Adrenal gland (tissue), 12 donors: ENCODE results near the gene MED17. TPM values are rescaled to one million over a fixed set of nuclear protein-coding genes. Genes with fewer than 3 reads are reported as not detected.

Experiments
- DNase-seq, 7 donors: peaks; one replicate each; pipeline ENCODE4 v3.0.0-alpha.2; 2019 to 2020
- H3K27ac ChIP-seq, 5 donors: fragments of 200-600 bp; sonication (generic) in 4 of 5; 1 replicate in 3 of 5; 2 replicates in 2 of 5; pipeline versions ENCODE4 v1.5.1 to v1.8.0; 2016 to 2020; ENCODE audit warnings: mild to moderate bottlenecking in 1 of 5
- H3K27me3 ChIP-seq: fragments of 200-600 bp; 2 replicates; pipeline ENCODE4 v1.8.0; 2021
- H3K36me3 ChIP-seq, 2 donors: fragments of 200-600 bp; replicated peaks in 1 of 2; 1 replicate in 1 of 2; 2 replicates in 1 of 2; pipeline versions ENCODE4 v1.5.1 to v1.8.0; 2018 to 2022
- H3K4me1 ChIP-seq, 2 donors: fragments of 200-600 bp; replicated peaks in 1 of 2; 1 replicate in 1 of 2; 2 replicates in 1 of 2; pipeline versions ENCODE4 v1.5.1 to v1.8.0; 2018 to 2021
- H3K4me3 ChIP-seq, 4 donors: fragments of 200-600 bp; sonication (generic) in 3 of 4; one replicate each; pipeline ENCODE4 v1.5.1; 2016 to 2018
- H3K9me3 ChIP-seq, 3 donors: fragments of 200-600 bp; sonication (generic) in 1 of 3; replicated peaks in 1 of 3; 1 replicate in 2 of 3; 2 replicates in 1 of 3; pipeline versions ENCODE4 v1.5.1 to v1.8.0; 2016 to 2021
- POLR2A ChIP-seq, 2 donors: fragments of 450-650 bp; IDR thresholded peaks; one replicate each; pipeline ENCODE4 v1.6.1; 2017; ENCODE audit warnings: antibody characterized with exemption in 2 of 2, mild to moderate bottlenecking in 2 of 2, moderate library complexity in 1 of 2
- WGBS, 4 donors: extraction: QIAGEN DNeasy Blood & Tissue Kit in 2 of 4; methylation state at CpG; one replicate each; pipeline versions ENCODE4 v1.1.5 to v1.1.7; 2013 to 2017; 5-methylcytosine and 5-hydroxymethylcytosine counted together
- intact Hi-C, 2 donors: fragments of 100-400 bp; cut with DNase I; formaldehyde crosslinking; loops; one replicate each; pipeline versions ENCODE4 v1.14.1 to v1.15.0; 2022 to 2023
- polyA plus RNA-seq, 3 donors: library from polyadenylated mRNA; stranded (reverse); fragments of 200-250 nt in 2 of 3; fragments of 350-450 nt in 1 of 3; fragmentation: Illumina TruSeq in 1 of 3; extraction: RNeasy Lipid Tissue Mini Kit (QIAGEN cat#74804) in 1 of 3; gene quantifications; one replicate each; pipeline ENCODE4 v1.2.3, GENCODE V29; 2013 to 2014
- total RNA-seq, 9 donors: library from RNA; depleted of rRNA in 4 of 9; stranded (reverse); fragments of >200 nt in 4 of 9; fragments of 120-200 nt in 1 of 9; fragmentation: NEBNext Ultra II Directional in 1 of 9; extraction: Animal tissue kit (Norgen Biotek cat#: 25700) in 1 of 9; gene quantifications; one replicate each; pipeline versions ENCODE4 v1.1.0 to v1.2.4, GENCODE V29; 2013 to 2023
- TF ChIP-seq, protein P1 (sequence below), 6 experiments: fragments of 450-650 bp in 4 of 6; fragments of 200-600 bp in 2 of 6; sonication (generic) in 1 of 6; IDR thresholded peaks; 1 replicate in 5 of 6; 2 replicates in 1 of 6; pipeline versions ENCODE4 v1.5.1 to v1.8.0; 2016 to 2021; ENCODE audit warnings: antibody characterized with exemption in 6 of 6, mild to moderate bottlenecking in 2 of 6, moderate library complexity in 1 of 6
- donor health status: healthy with polysubstance abuse.
- donor health status: Bipolar disorder and iron deficiency.
- donor health status: DM: yes; HTN: yes; CAD: no.
- donor health status: DM: no; HTN: no; CAD: no.
- donor health status: DM: no; HTN: no; CAD: no.
- donor health status: DM: yes; HTN: yes; CAD: no.

Gene MED17
- total and polyA plus RNA-seq, 12 donors: 8.4 to 32.0 (median 21.1) TPM

DNA sequence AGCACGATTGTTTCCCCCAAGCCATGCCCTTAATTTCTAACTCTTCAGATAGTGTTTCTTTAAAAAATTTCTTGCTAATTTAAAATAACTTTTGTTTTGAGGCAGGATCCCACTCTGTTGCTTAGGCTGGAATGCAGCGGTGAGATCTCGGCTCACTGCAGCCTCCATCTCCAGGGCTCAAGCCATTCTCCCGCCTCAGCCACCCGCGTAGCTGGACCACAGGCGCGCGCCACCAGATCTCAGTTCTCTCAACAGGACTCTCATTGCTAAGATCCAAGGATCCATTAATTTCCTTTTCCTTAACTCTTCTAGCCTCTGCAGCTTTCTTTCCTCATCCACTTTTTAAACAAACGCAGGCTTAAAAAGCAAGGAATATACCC lies 327 bp upstream of the MED17 start:
- H3K27me3 ChIP-seq: no peaks in the 10 kb centered on the region
- H3K27ac ChIP-seq: peak overlapping the region in 3 of 5 donors; percentile 94 to 98 (median 95)
- peak in 1 of 7 donors; percentile 19 for DNase-seq
- H3K4me1 ChIP-seq: peaks cover 20 to 35% of the 10 kb centered on the region in 2 donors
- TF ChIP-seq, protein P1, sequence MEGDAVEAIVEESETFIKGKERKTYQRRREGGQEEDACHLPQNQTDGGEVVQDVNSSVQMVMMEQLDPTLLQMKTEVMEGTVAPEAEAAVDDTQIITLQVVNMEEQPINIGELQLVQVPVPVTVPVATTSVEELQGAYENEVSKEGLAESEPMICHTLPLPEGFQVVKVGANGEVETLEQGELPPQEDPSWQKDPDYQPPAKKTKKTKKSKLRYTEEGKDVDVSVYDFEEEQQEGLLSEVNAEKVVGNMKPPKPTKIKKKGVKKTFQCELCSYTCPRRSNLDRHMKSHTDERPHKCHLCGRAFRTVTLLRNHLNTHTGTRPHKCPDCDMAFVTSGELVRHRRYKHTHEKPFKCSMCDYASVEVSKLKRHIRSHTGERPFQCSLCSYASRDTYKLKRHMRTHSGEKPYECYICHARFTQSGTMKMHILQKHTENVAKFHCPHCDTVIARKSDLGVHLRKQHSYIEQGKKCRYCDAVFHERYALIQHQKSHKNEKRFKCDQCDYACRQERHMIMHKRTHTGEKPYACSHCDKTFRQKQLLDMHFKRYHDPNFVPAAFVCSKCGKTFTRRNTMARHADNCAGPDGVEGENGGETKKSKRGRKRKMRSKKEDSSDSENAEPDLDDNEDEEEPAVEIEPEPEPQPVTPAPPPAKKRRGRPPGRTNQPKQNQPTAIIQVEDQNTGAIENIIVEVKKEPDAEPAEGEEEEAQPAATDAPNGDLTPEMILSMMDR (IDR thresholded peaks at IDR 0.05): no peak
- TF ChIP-seq POLR2A (IDR thresholded peaks at IDR 0.05): no peak
- WGBS, 4 donors: 1% methylated on average over 10 of the region's 10 CpGs
- intact Hi-C loops: loop anchor here in 1 of 2 donors (5.0 kb wide), 1 partner anchor 41 kb away; the partner anchor contains the start of genes C11orf54 and TAF1D
- no peaks in the 10 kb centered on the region for H3K9me3 ChIP-seq
- peak overlapping the region in 2 of 4 donors; percentile 88 to 91 for H3K4me3 ChIP-seq
- H3K36me3 ChIP-seq: peaks cover 0 to 8% of the 10 kb centered on the region in 2 donors

DNA sequence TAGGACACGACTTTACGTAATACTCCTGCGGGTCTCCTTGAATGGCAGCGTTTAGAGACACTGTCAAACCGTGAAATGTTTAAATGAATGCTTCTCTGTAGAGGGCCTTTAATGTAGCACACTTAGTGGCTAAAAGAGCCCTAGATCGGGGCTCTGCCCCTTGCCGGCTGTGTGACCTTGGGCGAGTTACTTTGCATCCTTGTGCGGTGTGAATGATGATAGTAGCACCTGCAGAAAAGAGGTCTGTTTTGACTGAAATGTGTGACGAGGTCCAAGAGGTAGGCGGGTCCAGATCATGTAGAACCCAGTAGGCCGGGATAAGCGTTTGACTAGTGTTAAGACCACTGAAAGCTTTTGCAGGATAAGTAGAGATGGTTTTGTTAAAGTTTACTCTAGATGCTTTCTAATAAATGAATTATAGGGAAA lies 866 bp downstream of the MED17 start:
- no peak for DNase-seq
- Histone ChIP-seq H3K36me3 (peaks cover 0 to 16% of the 10 kb centered on the region in 2 donors), H3K4me3 (peak overlapping the region; percentile 83 to 91 (median 86)), H3K27me3 (no peaks in the 10 kb centered on the region), H3K27ac (peak overlapping the region; percentile 89 to 98 (median 94)), H3K9me3 (no peaks in the 10 kb centered on the region), H3K4me1 (peaks cover 20 to 35% of the 10 kb centered on the region in 2 donors)
- 0 to 1% (median 0%) methylated on average over 9 to 13 of the region's 13 CpGs for WGBS, 4 donors
- intact Hi-C loops: loop anchor here in 1 of 2 donors (5.0 kb wide), 1 partner anchor 43 kb away; the partner anchor contains the start of genes C11orf54 and TAF1D
- TF ChIP-seq, protein P1 (IDR thresholded peaks at IDR 0.05): no peak
- TF ChIP-seq POLR2A (IDR thresholded peaks at IDR 0.05): no peak

DNA sequence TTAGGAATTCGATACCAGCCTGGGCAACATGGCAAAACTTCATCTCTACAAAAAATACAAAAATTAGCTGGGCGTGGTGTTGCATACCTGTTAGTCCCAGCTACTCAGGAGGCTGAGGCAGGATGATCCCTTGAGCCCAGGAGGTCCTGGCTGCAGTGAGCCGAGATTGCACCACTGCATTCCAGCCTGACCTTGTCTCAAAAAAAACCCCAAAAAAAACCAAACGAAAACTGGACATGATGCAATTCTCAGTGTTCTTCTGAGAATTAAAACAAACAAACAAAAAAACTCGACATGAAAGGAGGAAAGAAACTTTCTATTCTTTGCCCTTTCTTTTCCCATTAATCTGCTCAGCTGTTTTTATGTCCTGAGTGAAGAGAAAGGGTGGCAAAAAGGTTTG lies 7.4 kb downstream of the MED17 start:
- intact Hi-C loops: loop anchor here in 1 of 2 donors (5.0 kb wide), 1 partner anchor 34 kb away; no protein-coding TSS in a partner anchor
- Histone ChIP-seq H3K27ac (no peak overlapping the region), H3K4me3 (no peak overlapping the region), H3K27me3 (no peaks in the 10 kb centered on the region), H3K4me1 (peaks cover 9 to 14% of the 10 kb centered on the region in 2 donors), H3K36me3 (peaks cover 0 to 82% of the 10 kb centered on the region in 2 donors), H3K9me3 (no peaks in the 10 kb centered on the region)
- WGBS, 4 donors: 55 to 73% (median 60%) methylated on average over 5 of the region's 5 CpGs
- TF ChIP-seq, protein P1 (IDR thresholded peaks at IDR 0.05): no peak
- no peak for TF ChIP-seq POLR2A (IDR thresholded peaks at IDR 0.05)
- DNase-seq: peak in 3 of 7 donors; percentile 20 to 33 (median 22)

DNA sequence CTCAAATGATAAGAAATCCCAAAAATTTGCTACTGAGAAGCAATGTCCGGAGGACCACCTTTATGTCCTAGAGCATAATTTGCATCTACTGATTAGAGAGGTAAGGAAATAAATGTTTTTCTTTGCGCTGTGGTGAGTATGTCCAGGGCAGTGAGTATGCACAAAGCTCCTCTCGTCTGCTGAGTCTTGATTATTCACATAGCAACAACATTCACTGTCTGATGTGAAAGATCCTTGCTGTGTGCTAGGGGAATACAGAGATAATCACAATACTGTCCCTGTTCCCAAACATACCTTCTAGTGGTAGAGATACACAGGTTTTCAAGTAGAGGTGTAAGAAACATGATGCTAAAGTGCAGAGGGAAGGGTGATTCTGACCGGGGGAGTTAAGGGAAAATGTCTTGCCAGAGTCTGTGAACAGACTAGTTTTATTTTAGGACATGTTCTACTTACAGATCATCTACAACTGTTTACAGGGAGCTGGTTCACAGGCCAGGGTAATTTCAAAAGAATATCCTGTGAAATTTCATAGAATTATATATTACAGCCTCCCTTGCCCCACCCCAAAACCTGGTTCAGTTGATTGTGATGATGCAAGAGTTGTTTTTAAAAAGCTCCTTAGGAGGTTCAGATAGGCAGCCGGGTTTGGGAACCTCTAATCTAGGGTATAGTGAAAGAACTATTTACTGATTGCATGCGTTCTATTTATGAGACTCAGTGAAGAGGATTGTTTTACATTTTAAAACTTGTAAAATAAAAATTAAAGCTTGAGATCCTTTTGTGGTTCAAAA lies 12.6 kb downstream of the MED17 start:
- 85 to 97% (median 95%) methylated on average over 6 of the region's 6 CpGs for WGBS, 4 donors
- TF ChIP-seq POLR2A (IDR thresholded peaks at IDR 0.05): no peak
- TF ChIP-seq, protein P1 (IDR thresholded peaks at IDR 0.05): no peak
- Histone ChIP-seq H3K4me3 (no peak overlapping the region), H3K27me3 (no peaks in the 10 kb centered on the region), H3K4me1 (peaks cover 0 to 10% of the 10 kb centered on the region in 2 donors), H3K27ac (no peak overlapping the region), H3K9me3 (no peaks in the 10 kb centered on the region), H3K36me3 (peaks cover 0 to 84% of the 10 kb centered on the region in 2 donors)
- intact Hi-C loops: no loop called here
- DNase-seq: no peak
